Endothelial cell of umbilical vein (primary cell): ENCODE results near the gene NR5A2. TPM values are rescaled to one million over a fixed set of nuclear protein-coding genes. Genes with fewer than 3 reads are reported as not detected.

ENCODE experiments used
- BruUV-seq: library from RNA; stranded (reverse); fragments of 400-500 nt; replicated peaks from 2 replicates; lab custom pipeline; 2021; lab: Mats Ljungman, UMichigan
- CTCF ChIA-PET: fragments of 300-600, 350-600 bp; sonication (Branson Sonifier 250); formaldehyde crosslinking; loops from one replicate; lab custom pipeline; 2021; ENCODE audit warnings: antibody characterized with exemption, inconsistent platforms; lab: Charles Lee
- POLR2A ChIA-PET: fragments of 300-600, 350-600 bp; sonication (Branson Sonifier 250); formaldehyde crosslinking; loops from one replicate; lab custom pipeline; 2021; ENCODE audit warnings: antibody characterized with exemption, inconsistent platforms; lab: Charles Lee
- DNase-seq: peaks from one replicate; pipeline ENCODE4 v3.0.0-alpha.2; 2011; ENCODE audit warnings: low read depth, low spot score
- FAIRE-seq: peaks from 2 replicates; lab custom pipeline; 2011; peaks lifted over from hg19 to GRCh38; lab: Jason Lieb, UNC
- H2AFZ ChIP-seq: 2 replicates; pipeline ENCODE4 v1.6.0; 2012; ENCODE audit warnings: low read depth, low read length, control low read depth, inconsistent platforms
- H3K27ac ChIP-seq: 2 replicates; pipeline ENCODE4 v1.5.1; 2011; ENCODE audit warnings: low read depth, mild to moderate bottlenecking, control low read depth, low read length, moderate library complexity; ENCODE audit not compliant: insufficient read depth
- H3K27me3 ChIP-seq, 2 experiments: 2 replicates each; pipeline versions ENCODE4 v1.6.0 to v1.6.1; 2011; ENCODE audit warnings: low read length in 2 of 2, mixed read lengths in 1 of 2; ENCODE audit not compliant: control insufficient read depth in 2 of 2, insufficient read depth in 2 of 2
- H3K36me3 ChIP-seq, 2 experiments: 2 replicates in 1 of 2; 3 replicates in 1 of 2; pipeline ENCODE4 v1.5.1; 2011; ENCODE audit warnings: low read length in 2 of 2, mild to moderate bottlenecking in 1 of 2, moderate library complexity in 1 of 2; ENCODE audit not compliant: control insufficient read depth in 2 of 2, insufficient read depth in 2 of 2; ENCODE audit errors: extremely low read depth in 1 of 2
- H3K4me1 ChIP-seq: 3 replicates; pipeline ENCODE4 v1.5.1; 2011; ENCODE audit warnings: mild to moderate bottlenecking, low read length; ENCODE audit not compliant: control insufficient read depth, insufficient read depth; ENCODE audit errors: extremely low read depth
- H3K4me2 ChIP-seq: 2 replicates; pipeline ENCODE4 v1.6.1; 2011; ENCODE audit warnings: low read length, control low read depth, mixed read lengths; ENCODE audit not compliant: insufficient read depth
- H3K4me3 ChIP-seq, 3 experiments: fragments of 200-600 bp in 1 of 3; sonication (generic), shearing (Covaris generic) in 1 of 3; replicated peaks in 1 of 3; 2 replicates each; pipeline ENCODE4 v1.5.1; 2011 to 2016; ENCODE audit warnings: control low read depth in 3 of 3, low read length in 3 of 3, mild to moderate bottlenecking in 2 of 3, inconsistent platforms in 1 of 3, low read depth in 1 of 3, moderate library complexity in 1 of 3; ENCODE audit not compliant: insufficient read depth in 1 of 3
- H3K79me2 ChIP-seq: 2 replicates; pipeline ENCODE4 v1.6.0; 2012; ENCODE audit warnings: low read length, inconsistent platforms; ENCODE audit not compliant: control insufficient read depth, insufficient read depth
- H3K9ac ChIP-seq: replicated peaks from 2 replicates; pipeline ENCODE3; 2011; ENCODE audit warnings: low read length, control low read depth; ENCODE audit not compliant: insufficient read depth; ENCODE audit errors: extremely low read depth
- H3K9me1 ChIP-seq: replicated peaks from 3 replicates; pipeline ENCODE4 v1.6.0; 2011; ENCODE audit warnings: mild to moderate bottlenecking, low read length; ENCODE audit not compliant: control insufficient read depth, insufficient read depth; ENCODE audit errors: extremely low read depth
- H3K9me3 ChIP-seq: replicated peaks from 2 replicates; pipeline ENCODE4 v1.5.1; 2012; ENCODE audit warnings: low read length, inconsistent platforms; ENCODE audit not compliant: control insufficient read depth, insufficient read depth
- H4K20me1 ChIP-seq: replicated peaks from 2 replicates; pipeline ENCODE3; 2011; ENCODE audit warnings: mild to moderate bottlenecking, low read length; ENCODE audit not compliant: control insufficient read depth, insufficient read depth; ENCODE audit errors: extremely low read depth
- EZH2 ChIP-seq: IDR thresholded peaks from 2 replicates; pipeline ENCODE4 v1.6.1; 2012; ENCODE audit warnings: borderline replicate concordance, low read depth, mild to moderate bottlenecking, moderate library complexity, low read length, inconsistent platforms; ENCODE audit not compliant: severe bottlenecking
- GATA2 ChIP-seq: IDR thresholded peaks from 2 replicates; pipeline ENCODE4 v1.7.0; 2011; ENCODE audit warnings: low read depth, mild to moderate bottlenecking, moderate library complexity, mixed read lengths, low read length; ENCODE audit not compliant: insufficient read length, insufficient read depth
- POLR2A ChIP-seq: IDR thresholded peaks from 2 replicates; pipeline ENCODE4 v1.6.1; 2012; ENCODE audit warnings: low read depth, mild to moderate bottlenecking, control low read depth, low read length
- POLR2AphosphoS5 ChIP-seq: IDR thresholded peaks from 2 replicates; pipeline ENCODE4 v1.6.1; 2012; ENCODE audit warnings: low read depth, mild to moderate bottlenecking, control low read depth, low read length, moderate library complexity; ENCODE audit not compliant: insufficient read depth
- dilution Hi-C: fragments of 300-500 bp; cut with MboI; formaldehyde crosslinking; loops from one replicate; pipeline ENCODE4 v1.15.0; 2019; ENCODE audit warnings: low sequenced_read_pairs; ENCODE audit not compliant: extremely low pct_ligation_motif_present
- intact Hi-C: fragments of 100-400 bp; cut with micrococcal nuclease; formaldehyde crosslinking; loops from one replicate; pipeline ENCODE4 v1.10.0; 2022
- polyA plus RNA-seq, 4 experiments: library from polyadenylated mRNA; depleted of rRNA in 3 of 4; stranded (reverse) in 3 of 4; unstranded in 1 of 4; fragments of >200 nt; gene quantifications; 2 replicates each; pipeline versions ENCODE4 v1.2.1 to v1.2.3, GENCODE V29; 2011 to 2012; ENCODE audit warnings: missing spikeins in 1 of 4
- total RNA-seq: library from RNA; stranded (reverse); gene quantifications from 2 replicates; pipeline ENCODE4 v1.2.3, GENCODE V29; 2021
- TF ChIP-seq, protein P1 (sequence below): IDR thresholded peaks from 2 replicates; pipeline ENCODE4 v1.6.1; 2011; ENCODE audit not compliant: insufficient read depth, insufficient read length
- TF ChIP-seq, protein P2 (sequence below), 2 donors: IDR thresholded peaks; 1 replicate in 1 of 2; 2 replicates in 1 of 2; pipeline ENCODE4 v1.5.1; 2011; ENCODE audit warnings: low read length in 2 of 2, mild to moderate bottlenecking in 2 of 2, moderate library complexity in 2 of 2, control low read depth in 1 of 2, inconsistent platforms in 1 of 2, low read depth in 1 of 2; ENCODE audit not compliant: insufficient read depth in 1 of 2; ENCODE audit errors: extremely low read depth in 1 of 2

The NR5A2 gene
- total and polyA plus RNA-seq, 2 donors (not counting 3 experiments of a cell fraction or from before 2014, with no cell fraction given), result 3.4 to 12.1 TPM

DNA sequence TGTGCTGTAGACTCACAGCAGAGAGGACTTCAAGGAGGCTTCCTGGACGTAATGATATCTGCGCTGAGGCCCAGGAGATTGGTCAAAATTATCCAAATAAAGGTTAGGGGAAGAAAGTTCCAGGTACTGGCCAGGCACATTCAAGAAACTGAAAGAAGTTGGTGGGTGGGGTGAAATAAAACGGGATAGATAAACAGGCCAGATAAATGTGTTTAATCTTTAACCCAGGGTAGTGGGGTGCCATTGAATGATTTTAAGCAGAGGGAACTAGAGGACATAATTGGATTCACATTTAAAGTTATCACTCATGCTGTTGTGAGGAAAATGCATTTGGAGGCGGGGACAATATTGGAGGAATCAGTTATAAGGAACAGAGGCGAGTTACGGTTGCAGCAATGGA is 134.7 kb downstream of the NR5A2 start:
- POLR2A ChIA-PET, result no interaction called here

More for the DNA sequence above, 134.7 kb downstream of the NR5A2 start:
- no peaks in the 10 kb centered on the region for H3K27me3 ChIP-seq
- TF ChIP-seq EZH2 (no peak), GATA2 (no peak), POLR2A (no peak), POLR2AphosphoS5 (no peak)
- TF ChIP-seq, protein P1, sequence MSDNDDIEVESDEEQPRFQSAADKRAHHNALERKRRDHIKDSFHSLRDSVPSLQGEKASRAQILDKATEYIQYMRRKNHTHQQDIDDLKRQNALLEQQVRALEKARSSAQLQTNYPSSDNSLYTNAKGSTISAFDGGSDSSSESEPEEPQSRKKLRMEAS, result no peak
- TF ChIP-seq, protein P2, sequence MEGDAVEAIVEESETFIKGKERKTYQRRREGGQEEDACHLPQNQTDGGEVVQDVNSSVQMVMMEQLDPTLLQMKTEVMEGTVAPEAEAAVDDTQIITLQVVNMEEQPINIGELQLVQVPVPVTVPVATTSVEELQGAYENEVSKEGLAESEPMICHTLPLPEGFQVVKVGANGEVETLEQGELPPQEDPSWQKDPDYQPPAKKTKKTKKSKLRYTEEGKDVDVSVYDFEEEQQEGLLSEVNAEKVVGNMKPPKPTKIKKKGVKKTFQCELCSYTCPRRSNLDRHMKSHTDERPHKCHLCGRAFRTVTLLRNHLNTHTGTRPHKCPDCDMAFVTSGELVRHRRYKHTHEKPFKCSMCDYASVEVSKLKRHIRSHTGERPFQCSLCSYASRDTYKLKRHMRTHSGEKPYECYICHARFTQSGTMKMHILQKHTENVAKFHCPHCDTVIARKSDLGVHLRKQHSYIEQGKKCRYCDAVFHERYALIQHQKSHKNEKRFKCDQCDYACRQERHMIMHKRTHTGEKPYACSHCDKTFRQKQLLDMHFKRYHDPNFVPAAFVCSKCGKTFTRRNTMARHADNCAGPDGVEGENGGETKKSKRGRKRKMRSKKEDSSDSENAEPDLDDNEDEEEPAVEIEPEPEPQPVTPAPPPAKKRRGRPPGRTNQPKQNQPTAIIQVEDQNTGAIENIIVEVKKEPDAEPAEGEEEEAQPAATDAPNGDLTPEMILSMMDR (IDR thresholded peaks at IDR 0.05; ENCODE audit: extremely low read depth in 1 of 2, insufficient read depth in 1 of 2, low read depth in 1 of 2, low read length in 2 of 2), result no peak
- no peak overlapping the region for H3K27ac ChIP-seq
- H3K4me3 ChIP-seq, result no peak overlapping the region
- H3K9me1 ChIP-seq, result no peaks in the 10 kb centered on the region
- DNase-seq (no peak), FAIRE-seq (no peak)
- no peaks in the 10 kb centered on the region for H3K9me3 ChIP-seq
- H3K36me3 ChIP-seq, result no peaks in the 10 kb centered on the region
- CTCF ChIA-PET, result interaction anchor here (1.1 kb wide), 1 partner anchor 10 kb away, joined by 3 read pairs; no protein-coding TSS in a partner anchor
- H4K20me1 ChIP-seq, result no peaks in the 10 kb centered on the region
- intact Hi-C loops (no loop called here), dilution Hi-C loops (no loop called here)
- no peaks in the 10 kb centered on the region for H3K4me1 ChIP-seq
- H3K9ac ChIP-seq, result no peak overlapping the region
- BruUV-seq, result no TSS peak
- H2AFZ ChIP-seq, result no peak overlapping the region
- H3K4me2 ChIP-seq, result no peak overlapping the region
- no peaks in the 10 kb centered on the region for H3K79me2 ChIP-seq
